ENCODE measurements around the gene DDX47.
"Not testable (repeated sequence)": the region's sequence is repeated elsewhere in the genome, so short reads cannot be mapped to it uniquely, and the experiment has no call there.

Gene DDX47

GRCh38 chr12:12820376-12820775 lies 7.2 kb downstream of the DDX47 start:
- in situ Hi-C loops (cut with MboI; ENCODE audit: low sequenced_read_pairs) = not testable (repeated sequence)

- in situ Hi-C loops (cut with MboI; ENCODE audit: low sequenced_read_pairs) = no loop called here
Measured at GRCh38 chr12:12821975-12822374, 8.8 kb downstream of the DDX47 start.

DNA sequence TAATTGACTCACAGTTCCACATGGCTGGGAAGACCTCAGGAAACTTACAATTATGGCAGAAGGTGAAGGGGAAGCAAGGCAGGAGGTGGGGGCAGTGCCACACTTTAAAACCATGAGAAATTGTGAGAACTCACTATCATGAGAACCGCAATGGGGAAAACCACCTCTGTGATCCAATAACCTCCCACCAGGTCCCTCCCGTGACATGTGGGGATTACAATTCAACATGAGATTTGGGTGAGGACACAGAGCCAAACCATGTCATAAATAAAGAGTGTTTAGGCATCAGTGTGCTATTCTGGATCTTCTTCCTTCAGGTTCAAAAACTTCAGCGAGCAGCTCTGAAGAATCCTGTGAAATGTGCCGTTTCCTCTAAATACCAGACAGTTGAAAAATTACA lies 9.7 kb downstream of the DDX47 start:
- in situ Hi-C loops (cut with MboI; ENCODE audit: low sequenced_read_pairs) = no loop called here

DNA sequence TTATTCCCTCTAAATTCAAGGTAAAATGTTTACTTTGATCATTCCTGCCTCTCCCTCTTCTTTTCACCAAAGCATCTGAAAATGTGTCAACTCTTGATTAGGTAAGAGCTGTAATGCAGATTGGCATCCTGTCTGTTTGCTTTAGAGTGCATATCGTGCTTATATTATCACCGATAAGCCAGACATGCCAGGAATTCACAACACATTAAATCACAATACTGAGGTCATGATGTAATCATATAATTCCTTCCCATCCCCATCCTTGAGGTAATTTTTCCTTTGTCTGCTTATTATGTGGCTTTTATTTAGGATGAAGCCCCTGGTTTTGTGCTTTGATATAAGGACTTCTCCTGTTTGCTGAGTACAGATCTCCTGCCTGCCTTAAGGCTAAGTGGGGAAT lies 10.2 kb downstream of the DDX47 start:
- in situ Hi-C loops (cut with MboI; ENCODE audit: low sequenced_read_pairs) = no loop called here

GRCh38 chr12:12823811-12824210 lies 10.7 kb downstream of the DDX47 start:
- in situ Hi-C loops (cut with MboI; ENCODE audit: low sequenced_read_pairs) = no loop called here

DNA sequence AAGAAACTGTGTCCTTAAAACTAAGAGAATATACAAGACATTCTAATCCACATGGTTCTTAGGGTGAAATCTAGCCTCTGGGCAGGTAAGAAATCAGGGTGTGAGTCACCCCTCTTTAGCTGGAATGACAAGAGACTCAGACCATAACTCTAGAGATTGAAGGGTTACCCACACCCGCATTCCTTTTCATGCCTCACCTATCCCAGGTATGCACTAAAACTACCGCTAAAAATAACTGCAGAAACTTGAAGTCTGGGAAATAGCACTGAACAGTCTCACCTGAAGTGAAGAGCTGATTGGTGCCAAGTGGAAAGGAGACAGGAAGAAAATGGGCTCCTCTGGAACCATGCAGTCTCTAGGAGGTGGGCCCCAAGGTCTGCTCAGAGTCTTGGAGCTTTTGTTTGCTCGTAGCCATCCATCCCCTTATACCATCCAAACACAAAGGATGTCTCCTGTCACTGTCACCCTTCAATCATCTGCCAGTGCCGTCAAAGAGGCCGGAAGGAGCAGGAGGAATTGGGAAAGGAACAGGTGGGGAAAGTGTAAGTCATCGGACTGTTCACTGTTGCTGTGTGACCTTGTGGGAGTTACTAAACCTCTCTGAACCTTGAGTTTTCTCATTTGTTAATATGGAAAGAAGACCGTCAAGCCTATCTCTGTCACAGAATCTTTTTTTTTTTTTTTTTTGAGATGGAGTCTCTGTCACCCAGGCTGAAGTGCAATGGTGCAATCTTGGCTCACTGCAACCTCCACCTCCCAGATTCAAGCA lies 22.4 kb downstream of the DDX47 start:
- in situ Hi-C loops (cut with MboI; ENCODE audit: low sequenced_read_pairs) = no loop called here

DNA sequence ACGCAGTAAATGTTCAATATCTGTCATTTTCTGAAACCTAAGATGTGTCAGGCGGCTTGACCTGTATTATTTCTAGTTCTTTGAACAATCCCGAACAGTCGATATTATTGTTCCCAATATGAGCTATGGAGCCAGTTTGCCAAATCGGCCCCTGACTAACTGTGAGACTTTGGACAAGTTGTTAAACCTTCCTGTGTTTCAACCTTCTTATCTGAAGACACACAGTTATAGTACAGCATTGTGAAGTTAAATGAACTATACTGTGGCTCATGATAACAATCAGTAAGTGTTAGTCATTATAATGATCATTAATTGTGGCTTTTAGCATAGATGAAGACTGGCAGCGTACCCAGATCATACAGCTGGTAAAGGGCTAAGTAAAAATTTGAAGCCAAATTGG lies 23.4 kb downstream of the DDX47 start:
- in situ Hi-C loops (cut with MboI; ENCODE audit: low sequenced_read_pairs) = no loop called here

DNA sequence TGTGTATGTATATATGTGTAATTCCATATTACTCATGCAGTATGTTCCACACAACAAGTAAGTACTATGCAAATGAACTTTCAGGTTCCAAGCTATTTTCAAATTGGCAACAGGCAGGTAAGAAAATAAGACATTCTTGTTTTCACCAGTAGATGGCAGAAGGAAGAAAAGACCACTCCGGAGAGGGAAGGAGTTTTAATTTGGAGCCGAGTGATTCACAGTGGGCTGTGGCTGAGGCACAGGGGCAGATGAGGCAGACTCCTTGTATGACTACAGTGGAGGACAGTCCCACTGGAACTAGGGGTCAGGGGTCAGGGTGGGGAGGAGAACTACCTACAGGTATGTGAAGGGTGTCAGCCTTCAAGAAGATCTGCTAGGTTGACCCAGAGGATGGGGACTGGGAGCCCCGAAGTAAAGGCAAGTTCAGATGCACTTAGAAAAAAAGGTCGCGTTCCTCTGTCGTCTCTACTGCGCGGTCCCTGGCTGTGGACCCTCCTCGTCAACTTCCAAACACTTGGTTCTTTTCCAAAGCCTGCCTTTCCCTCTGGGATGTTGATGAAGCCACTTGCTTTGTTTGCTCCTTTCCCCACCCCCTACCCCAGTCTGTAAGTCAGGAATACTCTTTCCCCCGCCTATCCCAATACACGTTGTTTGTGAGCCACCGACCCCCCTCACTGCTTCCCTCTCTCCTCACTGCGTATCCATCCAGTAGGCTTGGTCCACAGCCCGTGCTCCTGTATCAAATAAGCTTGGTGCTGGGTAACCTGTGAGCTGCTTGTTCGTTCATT lies 24.1 kb downstream of the DDX47 start:
- in situ Hi-C loops (cut with MboI; ENCODE audit: low sequenced_read_pairs) = no loop called here

GRCh38 chr12:12837813-12838153 lies 24.6 kb downstream of the DDX47 start:
- in situ Hi-C loops (cut with MboI; ENCODE audit: low sequenced_read_pairs) = no loop called here

DNA sequence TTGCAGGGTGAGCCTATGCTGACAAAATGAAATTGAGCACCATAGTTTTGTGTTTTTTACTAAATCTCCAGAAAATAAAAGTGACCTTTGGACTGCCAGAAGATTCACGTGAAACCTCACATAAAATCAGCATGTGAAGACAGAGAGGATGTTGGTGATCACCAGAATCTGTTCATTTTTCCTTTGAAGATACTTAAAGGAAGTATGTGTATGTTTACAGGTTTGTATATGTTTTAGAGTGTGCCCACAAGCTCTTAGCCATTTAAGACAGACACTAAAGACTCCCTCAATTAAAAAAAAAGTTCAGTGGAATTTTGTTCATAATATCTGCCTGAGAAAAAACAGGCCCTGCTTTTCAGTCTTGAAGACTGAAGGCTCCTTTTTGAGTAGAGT lies 25.9 kb downstream of the DDX47 start:
- in situ Hi-C loops (cut with MboI; ENCODE audit: low sequenced_read_pairs) = no loop called here

- in situ Hi-C loops (cut with MboI; ENCODE audit: low sequenced_read_pairs) = not testable (repeated sequence)
Measured at GRCh38 chr12:12839439-12839838, 26.3 kb downstream of the DDX47 start.

GRCh38 chr12:12839873-12840579 lies 26.9 kb downstream of the DDX47 start:
- in situ Hi-C loops (cut with MboI; ENCODE audit: low sequenced_read_pairs) = no loop called here

DNA sequence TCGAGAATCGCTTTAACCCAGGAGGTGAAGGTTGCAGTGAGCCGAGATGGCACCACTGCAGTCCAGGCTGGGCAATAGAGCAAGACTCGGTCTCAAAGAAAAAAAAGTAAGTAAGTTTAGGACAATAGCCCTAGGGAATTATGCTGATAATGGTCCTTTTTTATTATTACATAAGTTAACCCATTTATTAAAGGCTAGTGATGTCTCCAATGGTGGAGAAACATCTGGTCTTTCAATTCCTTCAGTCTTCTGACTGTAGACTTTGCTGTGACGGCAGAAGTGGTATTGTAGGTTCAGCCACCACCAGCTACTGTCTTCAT lies 27.4 kb downstream of the DDX47 start:
- in situ Hi-C loops (cut with MboI; ENCODE audit: low sequenced_read_pairs) = no loop called here

DNA sequence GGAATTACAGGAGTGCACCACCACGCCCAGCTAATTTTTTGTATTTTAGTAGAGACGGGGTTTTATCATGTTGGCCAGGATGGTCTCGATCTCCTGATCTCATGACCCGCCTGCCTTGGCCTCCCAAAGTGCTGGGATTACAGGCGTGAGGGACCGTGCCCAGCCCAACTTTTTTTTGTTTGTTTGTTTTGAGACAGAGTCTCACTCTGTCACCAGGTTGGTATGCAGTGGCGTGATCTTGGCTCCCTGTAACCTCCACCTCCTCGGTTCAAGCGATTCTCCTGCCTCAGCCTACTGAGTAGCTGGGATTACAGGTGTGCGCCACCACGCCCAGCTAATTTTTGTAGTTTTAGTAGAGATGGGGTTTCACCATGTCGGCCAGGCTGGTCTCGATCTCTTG lies 28.3 kb downstream of the DDX47 start:
- in situ Hi-C loops (cut with MboI; ENCODE audit: low sequenced_read_pairs) = not testable (repeated sequence)

DNA sequence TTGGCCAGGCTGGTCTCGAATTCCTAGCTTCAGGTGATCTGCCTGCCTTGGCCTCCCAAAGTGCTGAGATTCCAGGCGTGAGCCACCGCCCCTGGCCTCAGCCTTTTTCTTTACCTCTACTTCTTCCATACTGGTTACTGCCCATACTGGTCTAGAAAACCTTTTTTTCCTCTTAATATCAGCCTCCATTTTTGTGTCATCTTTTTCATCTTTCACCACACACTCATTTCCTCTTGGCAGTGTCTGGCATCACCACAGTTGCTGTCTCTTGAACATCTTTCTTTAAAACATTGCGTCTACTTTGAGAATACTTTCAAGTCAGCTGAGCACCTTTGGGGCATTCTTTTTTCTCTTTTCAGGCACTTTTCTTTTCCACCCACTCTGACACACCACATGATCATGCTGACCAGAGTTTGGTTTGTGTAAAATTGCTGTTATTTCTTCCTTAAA lies 32.7 kb downstream of the DDX47 start:
- in situ Hi-C loops (cut with MboI; ENCODE audit: low sequenced_read_pairs) = no loop called here

DNA sequence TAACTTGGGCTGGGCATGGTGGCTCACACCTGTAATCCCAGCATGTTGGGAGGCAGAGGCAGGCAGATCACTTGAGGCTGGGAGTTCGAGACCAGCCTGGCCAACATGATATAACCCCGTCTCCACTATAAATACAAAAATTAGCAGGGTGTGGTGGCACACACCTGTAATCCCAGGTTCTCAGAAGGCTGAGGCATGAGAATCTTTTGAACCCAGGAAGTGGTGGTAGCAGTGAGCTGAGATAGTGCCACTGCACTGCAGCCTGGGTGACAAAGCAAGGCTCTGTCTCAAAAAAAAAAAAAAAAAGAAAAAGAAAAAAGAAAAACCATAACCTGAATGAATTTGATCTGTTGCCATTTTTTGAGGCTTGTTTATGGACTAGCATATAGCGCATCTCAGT lies 33.6 kb downstream of the DDX47 start:
- in situ Hi-C loops (cut with MboI; ENCODE audit: low sequenced_read_pairs) = not testable (repeated sequence)

DNA sequence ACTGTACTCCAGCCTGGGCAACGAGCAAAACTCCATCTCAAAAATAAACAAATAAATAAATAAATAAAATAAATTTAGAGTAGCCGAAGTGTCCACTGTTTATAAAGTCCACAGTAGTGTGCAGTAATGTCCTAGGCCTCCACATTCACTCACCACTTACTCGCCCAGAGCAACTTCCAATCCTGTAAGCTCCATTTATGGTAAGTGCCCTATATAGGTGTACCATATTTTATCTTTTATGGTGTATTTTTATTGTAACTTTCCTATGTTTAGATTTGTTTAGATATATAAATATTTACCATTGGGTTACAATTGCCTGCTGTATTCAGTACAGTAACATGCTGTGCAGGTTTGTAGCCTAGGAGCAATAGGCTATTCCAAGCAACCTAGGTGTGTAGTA lies 40.3 kb downstream of the DDX47 start:
- in situ Hi-C loops (cut with MboI; ENCODE audit: low sequenced_read_pairs) = no loop called here

DNA sequence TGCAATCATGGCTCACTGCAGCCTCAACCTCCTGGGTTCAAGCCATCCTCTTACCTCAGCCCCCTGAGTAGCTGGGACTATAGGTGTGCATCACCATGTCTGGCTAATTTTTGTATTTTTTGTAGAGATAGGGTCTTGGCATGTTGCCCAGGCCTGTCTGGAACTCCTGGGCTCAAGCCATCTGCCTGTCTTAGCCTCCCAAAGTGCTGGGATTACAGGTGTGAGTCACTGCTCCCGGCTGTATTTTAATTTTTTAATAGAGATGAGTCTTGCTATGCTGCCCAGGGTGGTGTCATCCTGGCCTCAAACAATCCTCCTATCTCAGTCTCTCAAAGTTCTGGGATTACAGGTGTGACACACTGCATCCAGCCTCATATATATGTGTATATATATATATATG lies 46.5 kb downstream of the DDX47 start:
- in situ Hi-C loops (cut with MboI; ENCODE audit: low sequenced_read_pairs) = no loop called here

DNA sequence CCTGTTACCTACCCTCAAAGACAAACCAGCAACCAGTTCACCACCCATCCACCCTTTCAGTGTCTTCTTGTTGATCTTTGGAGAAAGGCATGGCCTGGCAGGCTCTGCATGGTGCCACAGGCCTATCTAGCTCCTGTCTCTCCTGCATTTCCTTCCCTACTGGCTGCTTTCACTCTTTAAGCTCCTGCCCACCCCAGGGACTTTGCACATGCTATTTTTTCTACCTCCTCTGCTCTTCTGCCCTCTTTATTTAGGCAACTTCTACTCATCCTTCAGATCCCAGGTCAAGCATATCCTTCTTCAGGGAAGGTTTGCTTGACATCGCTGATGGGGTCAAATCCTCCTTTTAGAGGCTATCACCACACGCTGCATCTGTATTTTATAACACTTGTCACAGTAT lies 51.1 kb downstream of the DDX47 start:
- in situ Hi-C loops (cut with MboI; ENCODE audit: low sequenced_read_pairs) = no loop called here

DNA sequence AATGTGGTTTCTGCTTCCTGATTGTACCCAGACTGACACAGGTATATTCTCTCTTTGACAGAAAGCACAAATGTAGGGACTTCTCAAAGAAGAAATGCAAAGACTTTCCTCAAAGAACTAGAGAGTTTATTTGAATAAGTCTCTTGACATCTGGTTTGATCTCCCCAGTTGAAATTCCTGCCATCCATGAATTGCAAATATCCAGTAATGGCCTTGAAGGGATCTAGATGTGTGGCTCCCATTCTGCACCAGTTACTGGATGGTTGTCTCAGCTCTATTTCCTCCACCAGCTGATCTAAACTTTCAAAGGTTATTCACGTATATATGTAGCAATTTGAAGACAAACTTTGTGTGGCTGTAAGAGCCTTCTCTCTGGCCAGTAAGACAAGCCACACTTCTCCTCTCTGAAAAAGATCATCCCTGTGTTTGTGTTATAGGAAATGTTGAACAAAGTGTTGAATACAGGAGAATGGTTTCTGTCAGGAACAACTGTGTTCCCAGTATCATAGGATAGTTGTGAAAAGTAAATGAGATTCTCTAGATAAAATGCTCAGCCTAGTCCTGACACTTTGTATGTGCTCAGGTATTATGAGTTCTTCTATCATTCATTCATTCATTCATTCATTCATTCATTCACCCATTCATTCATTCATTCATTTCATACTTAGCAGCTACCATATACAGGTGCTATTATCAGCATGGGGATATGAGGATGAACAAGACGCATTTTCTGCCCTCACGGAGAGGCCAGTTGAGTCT lies 55.5 kb downstream of the DDX47 start:
- in situ Hi-C loops (cut with MboI; ENCODE audit: low sequenced_read_pairs) = no loop called here

- in situ Hi-C loops (cut with MboI; ENCODE audit: low sequenced_read_pairs) = no loop called here
Measured at GRCh38 chr12:12870465-12870864, 57.3 kb downstream of the DDX47 start.
